SU-DHL-6 (cell line): ENCODE results near the gene HSPA4.

Experiments used
- H2AFZ ChIP-seq: fragments of 200-600 bp; sonication (generic); 2 replicates; pipeline ENCODE4 v1.6.1; 2014; ENCODE audit warnings: low read depth, mild to moderate bottlenecking, moderate library complexity, mixed read lengths, antibody characterized with exemption, low read length; ENCODE audit not compliant: severe bottlenecking
- H3F3A ChIP-seq: fragments of 200-600 bp; shearing (Covaris generic); 2 replicates; pipeline ENCODE4 v1.6.0; 2016; ENCODE audit warnings: antibody characterized with exemption, mild to moderate bottlenecking; ENCODE audit not compliant: insufficient read depth
- H3K27ac ChIP-seq: fragments of 200-600 bp; sonication (generic); 2 replicates; pipeline ENCODE4 v1.5.1; 2016; ENCODE audit warnings: low read depth, mild to moderate bottlenecking, low read length, moderate library complexity, mixed read lengths
- H3K27me3 ChIP-seq: fragments of 200-600 bp; sonication (generic), shearing (Covaris generic); 2 replicates; pipeline ENCODE4 v1.6.0; 2014; ENCODE audit warnings: mild to moderate bottlenecking, low read length
- H3K36me3 ChIP-seq: fragments of 200-600 bp; sonication (generic); 2 replicates; pipeline ENCODE4 v1.6.1; 2014; ENCODE audit warnings: mild to moderate bottlenecking, low read length, mixed read lengths
- H3K4me2 ChIP-seq: fragments of 300-600, 200-600 bp; shearing (Covaris generic), sonication (generic); 2 replicates; pipeline ENCODE4 v1.6.0; 2014; ENCODE audit warnings: low read length, low read depth, mild to moderate bottlenecking; ENCODE audit not compliant: poor library complexity, severe bottlenecking
- H3K4me3 ChIP-seq: fragments of 200-600 bp; sonication (generic); 2 replicates; pipeline ENCODE4 v1.5.1; 2014; ENCODE audit warnings: antibody characterized with exemption, low read length, mild to moderate bottlenecking, mixed read lengths; ENCODE audit not compliant: insufficient read depth, poor library complexity, severe bottlenecking
- H3K79me2 ChIP-seq: fragments of 200-600 bp; sonication (generic); 2 replicates; pipeline ENCODE4 v1.6.1; 2014; ENCODE audit warnings: mild to moderate bottlenecking, low read length, moderate library complexity; ENCODE audit not compliant: insufficient read depth
- H3K9ac ChIP-seq: fragments of 200-600 bp; sonication (generic); 2 replicates; pipeline ENCODE4 v1.7.0; 2014; ENCODE audit warnings: mild to moderate bottlenecking, low read length
- H3K9me2 ChIP-seq: fragments of 200-600 bp; sonication (generic); replicated peaks from 2 replicates; pipeline ENCODE4 v1.6.1; 2014; ENCODE audit warnings: low read length; ENCODE audit not compliant: insufficient read depth
- H3K9me3 ChIP-seq: fragments of 200-600 bp; sonication (generic); 2 replicates; pipeline ENCODE4 v1.6.1; 2014; ENCODE audit warnings: low read length, mixed read lengths; ENCODE audit not compliant: insufficient read depth
- H4K20me1 ChIP-seq: fragments of 200-600 bp; sonication (generic); 2 replicates; pipeline ENCODE4 v1.6.1; 2014; ENCODE audit warnings: low read depth, mild to moderate bottlenecking, antibody characterized with exemption, low read length, moderate library complexity, mixed read lengths
- EZH2phosphoT487 ChIP-seq: fragments of 200-600 bp; sonication (generic), shearing (Covaris generic); conservative IDR thresholded peaks from 2 replicates; pipeline ENCODE4 v1.6.1; 2018; ENCODE audit warnings: mild to moderate bottlenecking, antibody characterized with exemption, low read length, moderate library complexity, mixed read lengths
- TF ChIP-seq, protein P1 (sequence below): fragments of 200-600 bp; sonication (generic); IDR thresholded peaks from one replicate; pipeline ENCODE4 v1.5.1; 2017; ENCODE audit warnings: antibody characterized with exemption, mild to moderate bottlenecking, low read length, moderate library complexity; ENCODE audit not compliant: insufficient read depth, poor library complexity, severe bottlenecking

Gene HSPA4

GRCh38 chr5:133048993-133049725 lies 2.7 kb upstream of the HSPA4 start:
- H3K9ac ChIP-seq, result no peak overlapping the region
- no peak overlapping the region for H3K4me2 ChIP-seq

GRCh38 chr5:133049726-133050048 lies 2.1 kb upstream of the HSPA4 start:
- Histone ChIP-seq H3K79me2 (peaks cover 38% of the 10 kb centered on the region), H3K9me2 (no peaks in the 10 kb centered on the region), H3K36me3 (no peaks in the 10 kb centered on the region), H3K4me3 (no peak overlapping the region), H3K27ac (no peak overlapping the region), H2AFZ (no peak overlapping the region), H3F3A (peaks cover 11% of the 10 kb centered on the region), H4K20me1 (0 out of 2 replicates have a peak, but pooled peaks cover 4% of the 10 kb centered on the region), H3K9ac (no peak overlapping the region), H3K9me3 (no peaks in the 10 kb centered on the region), H3K4me2 (no peak overlapping the region), H3K27me3 (no peaks in the 10 kb centered on the region)
- TF ChIP-seq, protein P1, sequence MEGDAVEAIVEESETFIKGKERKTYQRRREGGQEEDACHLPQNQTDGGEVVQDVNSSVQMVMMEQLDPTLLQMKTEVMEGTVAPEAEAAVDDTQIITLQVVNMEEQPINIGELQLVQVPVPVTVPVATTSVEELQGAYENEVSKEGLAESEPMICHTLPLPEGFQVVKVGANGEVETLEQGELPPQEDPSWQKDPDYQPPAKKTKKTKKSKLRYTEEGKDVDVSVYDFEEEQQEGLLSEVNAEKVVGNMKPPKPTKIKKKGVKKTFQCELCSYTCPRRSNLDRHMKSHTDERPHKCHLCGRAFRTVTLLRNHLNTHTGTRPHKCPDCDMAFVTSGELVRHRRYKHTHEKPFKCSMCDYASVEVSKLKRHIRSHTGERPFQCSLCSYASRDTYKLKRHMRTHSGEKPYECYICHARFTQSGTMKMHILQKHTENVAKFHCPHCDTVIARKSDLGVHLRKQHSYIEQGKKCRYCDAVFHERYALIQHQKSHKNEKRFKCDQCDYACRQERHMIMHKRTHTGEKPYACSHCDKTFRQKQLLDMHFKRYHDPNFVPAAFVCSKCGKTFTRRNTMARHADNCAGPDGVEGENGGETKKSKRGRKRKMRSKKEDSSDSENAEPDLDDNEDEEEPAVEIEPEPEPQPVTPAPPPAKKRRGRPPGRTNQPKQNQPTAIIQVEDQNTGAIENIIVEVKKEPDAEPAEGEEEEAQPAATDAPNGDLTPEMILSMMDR, result no peak
- TF ChIP-seq EZH2phosphoT487, result no peak

More at GRCh38 chr5:133048993-133049725, 2.7 kb upstream of the HSPA4 start:
- H3K9me2 ChIP-seq, result no peaks in the 10 kb centered on the region
- no peaks in the 10 kb centered on the region for H3K9me3 ChIP-seq
- H3K36me3 ChIP-seq, result no peaks in the 10 kb centered on the region
- H4K20me1 ChIP-seq, result no peaks in the 10 kb centered on the region
- H3K27ac ChIP-seq, result no peak overlapping the region
- peaks cover 32% of the 10 kb centered on the region for H3K79me2 ChIP-seq
- H3F3A ChIP-seq, result peaks cover 11% of the 10 kb centered on the region
- no peak overlapping the region for H3K4me3 ChIP-seq
- H2AFZ ChIP-seq, result no peak overlapping the region
- no peaks in the 10 kb centered on the region for H3K27me3 ChIP-seq
- TF ChIP-seq, protein P1, result no peak
- TF ChIP-seq EZH2phosphoT487, result no peak

GRCh38 chr5:133050521-133050920 lies 1.3 kb upstream of the HSPA4 start:
- no peak for TF ChIP-seq EZH2phosphoT487
- TF ChIP-seq, protein P1, result no peak
- H2AFZ ChIP-seq, result no peak overlapping the region
- H3K9ac ChIP-seq, result peak overlapping the region; percentile 95
- H3K36me3 ChIP-seq, result no peaks in the 10 kb centered on the region
- H3K9me2 ChIP-seq, result no peaks in the 10 kb centered on the region
- no peaks in the 10 kb centered on the region for H3K9me3 ChIP-seq
- no peaks in the 10 kb centered on the region for H3K27me3 ChIP-seq
- 0 out of 2 replicates have a peak, but pooled peaks cover 8% of the 10 kb centered on the region for H4K20me1 ChIP-seq
- peak overlapping the region; percentile 95 for H3K4me2 ChIP-seq
- peaks cover 46% of the 10 kb centered on the region for H3K79me2 ChIP-seq
- H3F3A ChIP-seq, result peaks cover 11% of the 10 kb centered on the region
- H3K4me3 ChIP-seq, result peak overlapping the region; percentile 98
- H3K27ac ChIP-seq, result peak overlapping the region; percentile 94
